IPS DF 4.7 (cell line): Measurements from ENCODE around the gene NACC1.

Experiments used
- DNase-seq: peaks from one replicate; pipeline ENCODE4 v3.0.0-alpha.2; 2013; ENCODE audit warnings: low spot score; ENCODE audit errors: extremely low read depth

NACC1 gene

GRCh38 chr19:13120817-13121216 lies 2.8 kb downstream of the NACC1 start:
- no peak for DNase-seq

DNA sequence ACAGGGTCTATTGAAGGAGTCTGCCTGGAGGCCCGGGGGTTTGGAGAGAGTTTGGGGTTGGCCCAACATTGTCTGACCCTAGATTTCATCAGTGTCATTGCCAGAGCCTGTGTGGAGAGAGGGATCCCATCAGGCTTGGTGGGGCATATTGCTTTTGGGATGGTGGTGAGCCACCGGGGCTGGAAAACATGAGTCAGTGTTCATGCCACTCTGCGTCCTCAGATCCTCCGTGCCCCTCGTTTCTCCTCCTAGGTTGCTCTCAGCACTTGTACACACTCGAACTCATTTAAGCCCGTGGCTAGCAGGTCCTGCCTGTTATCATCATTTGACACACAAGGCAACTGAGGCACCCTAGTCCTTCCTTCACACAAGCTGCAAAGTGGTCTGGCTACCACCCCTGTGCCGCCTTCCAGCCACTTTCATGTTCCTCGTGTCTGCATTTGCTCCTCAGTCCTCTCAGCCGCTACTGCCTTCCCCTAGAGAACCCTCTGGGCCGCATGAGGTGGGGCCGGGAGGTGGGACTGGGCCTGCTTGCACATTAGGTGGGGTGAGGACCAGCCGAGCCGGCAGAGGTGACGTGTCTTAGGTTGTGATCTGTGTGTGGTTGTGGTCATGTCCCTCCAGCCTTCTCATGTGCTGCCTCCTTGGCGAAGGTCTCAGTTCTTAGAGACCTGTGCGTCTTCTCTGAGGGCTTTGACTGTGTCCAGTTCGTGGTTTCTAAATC lies 3.6 kb downstream of the NACC1 start:
- no peak for DNase-seq

- DNase-seq, result no peak
Observed at GRCh38 chr19:13122275-13122878, 4.3 kb downstream of the NACC1 start.

DNA sequence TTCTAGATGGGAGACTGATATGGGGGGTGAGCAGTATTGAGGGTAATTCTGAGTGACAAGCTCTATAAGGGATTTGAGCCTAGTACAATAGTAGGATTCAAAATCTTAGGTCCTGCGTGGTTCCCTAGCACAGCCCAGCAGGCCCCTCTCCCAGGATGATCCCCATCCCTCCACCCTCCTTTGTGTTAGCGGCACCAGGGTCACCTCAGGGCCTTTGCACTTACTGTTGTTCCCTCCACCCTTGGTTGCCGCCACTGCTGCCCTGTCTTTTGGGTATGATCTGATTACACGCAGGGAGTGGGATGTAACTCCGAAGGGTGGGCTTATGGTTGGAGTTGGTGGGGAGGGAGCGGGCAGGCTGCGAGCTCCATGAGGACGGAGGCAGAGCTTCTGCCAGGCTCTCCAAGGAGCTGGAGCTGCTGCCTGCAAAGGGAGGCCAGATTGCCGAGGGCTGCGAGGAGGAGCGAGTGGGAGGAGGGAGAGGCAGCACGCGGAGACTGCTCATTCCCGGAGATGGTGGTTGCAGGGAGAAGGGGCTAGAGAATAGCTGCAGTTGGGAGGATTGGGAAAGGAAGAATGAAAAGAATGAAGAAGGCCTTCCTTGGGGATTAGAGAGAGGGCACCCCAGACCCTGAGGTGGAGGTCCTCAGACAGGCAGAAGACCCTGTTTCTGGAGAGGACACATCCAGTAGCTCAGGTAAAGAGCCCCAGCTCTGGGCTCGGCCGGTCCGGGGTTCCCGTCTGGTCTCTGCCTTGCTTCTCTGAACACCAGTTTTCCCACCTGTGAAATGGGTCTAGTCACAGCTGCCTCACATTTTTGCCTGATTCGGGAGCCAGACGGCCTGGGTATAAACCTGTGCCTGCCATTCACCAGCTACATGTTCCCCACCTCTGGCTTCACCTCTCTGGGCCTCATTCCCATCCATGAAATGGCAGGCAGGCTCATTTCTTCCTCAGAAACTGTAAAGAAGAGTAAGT lies 5.2 kb downstream of the NACC1 start:
- DNase-seq, result no peak

DNA sequence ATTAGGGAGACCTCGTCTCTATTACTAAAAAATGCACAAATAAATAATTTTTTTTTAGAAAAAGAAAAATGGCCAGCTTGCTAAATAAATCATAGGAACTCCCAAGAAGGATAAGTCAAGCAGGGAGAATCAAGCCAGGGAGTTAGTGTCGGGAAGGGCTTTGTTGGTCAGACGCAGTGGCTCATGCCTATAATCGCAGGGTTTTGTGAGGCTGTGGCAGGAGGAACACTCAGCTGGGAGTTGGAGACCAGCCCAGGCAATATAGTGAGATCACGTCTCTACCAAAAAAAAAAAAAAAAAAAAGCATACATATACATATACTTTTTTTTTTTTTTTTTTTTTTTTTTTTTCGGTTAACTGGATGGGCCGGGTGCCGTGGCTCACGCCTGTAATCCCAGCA lies 9.0 kb downstream of the NACC1 start:
- no peak for DNase-seq

GRCh38 chr19:13127811-13128575 lies 9.9 kb downstream of the NACC1 start:
- no peak for DNase-seq

DNA sequence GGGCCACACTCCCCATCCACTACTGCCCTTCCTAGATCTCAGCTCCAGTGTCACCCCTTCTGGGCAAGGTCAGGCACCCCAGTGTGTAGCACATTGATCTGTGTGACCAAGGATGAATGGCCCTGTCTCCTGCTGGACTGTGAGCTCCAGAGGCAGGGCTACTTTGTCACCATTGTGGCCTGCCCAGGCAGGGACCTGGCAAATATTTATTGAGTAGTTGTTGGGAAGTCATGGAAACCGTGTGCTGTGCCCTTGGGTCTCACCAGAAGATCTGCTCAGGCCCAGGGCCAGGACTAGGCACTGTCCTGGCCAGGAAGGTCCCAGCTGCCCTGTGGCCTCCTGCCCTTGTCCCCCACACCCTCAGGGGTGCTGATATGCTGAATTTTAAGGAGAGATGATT lies 10.5 kb downstream of the NACC1 start:
- DNase-seq, result no peak

DNA sequence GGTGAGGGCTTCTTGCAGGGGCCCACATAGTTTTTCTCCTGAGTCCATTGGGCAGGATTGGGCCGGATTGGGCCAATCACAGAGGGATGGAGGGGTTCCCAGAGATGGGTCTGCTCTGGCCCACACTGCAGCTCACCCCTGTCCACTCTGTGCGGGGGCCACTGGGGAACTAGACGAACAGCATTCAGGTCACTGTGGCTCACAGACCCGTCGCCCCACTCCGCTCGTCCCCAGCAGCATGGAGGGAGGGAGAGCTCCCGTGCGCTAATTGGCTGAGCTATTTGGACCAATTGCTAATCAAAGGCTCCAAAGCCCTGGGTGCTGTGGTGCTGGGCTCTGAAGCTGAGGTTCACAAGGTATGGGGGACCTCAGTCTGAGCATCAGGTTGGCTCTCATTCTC lies 11.3 kb downstream of the NACC1 start:
- no peak for DNase-seq

DNA sequence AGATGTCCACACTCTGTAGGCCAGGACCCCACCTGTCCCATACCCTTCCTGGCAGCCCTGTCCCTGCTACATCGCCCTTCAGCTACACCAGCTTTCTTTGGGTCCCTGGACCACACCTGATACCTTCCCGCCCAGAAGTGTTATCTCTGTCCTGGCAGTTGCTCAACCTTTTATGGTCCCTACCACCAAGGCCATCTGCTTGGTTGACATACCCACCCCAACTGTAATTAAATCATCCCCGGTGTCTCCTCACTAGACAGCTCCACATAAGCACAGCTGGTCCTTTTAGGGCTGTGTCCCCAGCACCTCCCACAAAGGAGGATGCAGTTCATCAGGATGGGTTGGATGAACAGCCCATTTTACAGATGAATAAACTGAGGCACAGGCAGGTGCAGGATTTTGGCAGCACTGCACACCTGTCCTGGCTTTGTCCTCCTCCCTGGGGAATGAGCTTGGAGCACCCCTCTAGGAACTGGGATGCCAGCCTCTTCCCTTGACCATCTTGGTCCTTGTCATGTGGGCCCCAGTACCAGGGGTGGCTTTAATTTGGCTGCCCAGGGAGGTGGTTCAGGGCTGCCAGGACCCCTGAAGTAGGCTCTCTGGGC lies 12.9 kb downstream of the NACC1 start:
- no peak for DNase-seq

- DNase-seq, result no peak
Observed at GRCh38 chr19:13132471-13133180, 14.6 kb downstream of the NACC1 start.

GRCh38 chr19:13133241-13133870 lies 15.3 kb downstream of the NACC1 start:
- no peak for DNase-seq

- DNase-seq, result no peak
Observed at GRCh38 chr19:13134626-13135025, 16.6 kb downstream of the NACC1 start.

DNA sequence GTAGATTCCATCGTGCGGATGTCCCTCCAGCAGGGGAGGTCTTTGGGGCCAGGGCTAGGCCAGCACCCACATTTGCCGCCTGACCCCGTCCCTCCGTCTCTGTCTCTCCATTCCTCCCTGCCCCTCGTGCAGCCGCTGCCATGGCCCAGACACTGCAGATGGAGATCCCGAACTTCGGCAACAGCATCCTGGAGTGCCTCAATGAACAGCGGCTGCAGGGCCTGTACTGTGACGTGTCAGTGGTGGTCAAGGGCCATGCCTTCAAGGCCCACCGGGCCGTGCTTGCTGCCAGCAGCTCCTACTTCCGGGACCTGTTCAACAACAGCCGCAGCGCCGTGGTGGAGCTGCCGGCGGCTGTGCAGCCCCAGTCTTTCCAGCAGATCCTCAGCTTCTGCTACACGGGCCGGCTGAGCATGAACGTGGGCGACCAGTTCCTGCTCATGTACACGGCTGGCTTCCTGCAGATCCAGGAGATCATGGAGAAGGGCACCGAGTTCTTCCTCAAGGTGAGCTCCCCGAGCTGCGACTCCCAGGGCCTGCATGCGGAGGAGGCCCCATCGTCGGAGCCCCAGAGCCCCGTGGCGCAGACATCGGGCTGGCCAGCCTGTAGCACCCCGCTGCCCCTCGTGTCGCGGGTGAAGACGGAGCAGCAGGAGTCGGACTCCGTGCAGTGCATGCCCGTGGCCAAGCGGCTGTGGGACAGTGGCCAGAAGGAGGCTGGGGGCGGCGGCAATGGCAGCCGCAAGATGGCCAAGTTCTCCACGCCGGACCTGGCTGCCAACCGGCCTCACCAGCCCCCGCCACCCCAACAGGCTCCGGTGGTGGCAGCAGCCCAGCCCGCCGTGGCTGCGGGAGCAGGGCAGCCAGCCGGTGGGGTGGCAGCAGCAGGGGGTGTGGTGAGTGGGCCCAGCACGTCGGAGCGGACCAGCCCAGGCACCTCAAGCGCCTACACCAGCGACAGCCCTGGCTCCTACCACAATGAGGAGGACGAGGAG lies 17.3 kb downstream of the NACC1 start:
- DNase-seq, result no peak

DNA sequence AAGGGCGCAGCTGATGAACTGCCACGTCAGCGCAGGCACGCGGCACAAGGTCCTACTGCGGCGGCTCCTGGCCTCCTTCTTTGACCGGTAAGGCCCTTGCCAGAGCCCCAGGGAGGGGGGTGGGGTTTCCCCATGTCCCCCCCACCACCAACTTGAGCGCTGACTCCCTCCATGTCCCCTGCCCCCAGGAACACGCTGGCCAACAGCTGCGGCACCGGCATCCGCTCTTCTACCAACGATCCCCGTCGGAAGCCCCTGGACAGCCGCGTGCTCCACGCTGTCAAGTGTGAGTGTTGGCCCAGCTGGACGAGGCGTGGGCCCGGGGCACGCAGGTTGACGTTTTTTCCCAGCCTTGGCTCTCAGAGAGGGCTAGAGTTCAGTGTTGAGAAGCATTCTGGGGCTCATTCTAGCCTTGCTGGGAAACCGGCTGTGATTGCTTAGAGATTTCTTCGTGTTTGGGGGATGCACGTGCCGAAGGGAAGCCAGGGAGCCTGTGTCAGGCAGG lies 19.3 kb downstream of the NACC1 start:
- DNase-seq, result no peak

DNA sequence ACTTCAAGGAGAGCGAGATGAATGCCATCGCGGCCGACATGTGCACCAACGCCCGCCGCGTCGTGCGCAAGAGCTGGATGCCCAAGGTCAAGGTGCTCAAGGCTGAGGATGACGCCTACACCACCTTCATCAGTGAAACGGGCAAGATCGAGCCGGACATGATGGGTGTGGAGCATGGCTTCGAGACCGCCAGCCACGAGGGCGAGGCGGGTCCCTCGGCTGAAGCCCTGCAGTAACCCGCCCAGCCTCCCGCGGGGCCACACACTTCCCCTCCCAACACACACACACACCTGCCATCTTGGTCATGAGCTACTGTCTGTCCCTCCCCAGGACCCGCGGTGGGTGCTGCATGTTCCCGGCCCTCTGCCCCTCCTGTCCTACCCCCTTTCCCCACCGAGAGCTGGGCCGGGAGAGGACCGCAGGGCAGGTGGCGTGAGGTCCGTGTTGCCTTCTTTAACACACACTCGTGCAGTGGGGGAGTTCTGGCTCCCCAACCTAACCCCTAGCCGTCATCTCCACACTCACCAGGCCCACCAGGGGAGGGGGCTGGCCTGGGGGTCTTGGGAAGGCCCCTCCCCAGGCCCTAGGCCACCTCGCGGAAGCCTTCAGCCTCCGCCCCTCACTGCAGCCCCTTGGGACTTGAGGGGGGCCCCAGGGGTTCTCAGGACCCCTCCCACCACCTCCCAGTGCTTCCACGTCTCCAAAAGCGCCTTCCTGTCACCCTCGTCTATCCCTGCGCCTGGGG lies 20.3 kb downstream of the NACC1 start:
- no peak for DNase-seq

DNA sequence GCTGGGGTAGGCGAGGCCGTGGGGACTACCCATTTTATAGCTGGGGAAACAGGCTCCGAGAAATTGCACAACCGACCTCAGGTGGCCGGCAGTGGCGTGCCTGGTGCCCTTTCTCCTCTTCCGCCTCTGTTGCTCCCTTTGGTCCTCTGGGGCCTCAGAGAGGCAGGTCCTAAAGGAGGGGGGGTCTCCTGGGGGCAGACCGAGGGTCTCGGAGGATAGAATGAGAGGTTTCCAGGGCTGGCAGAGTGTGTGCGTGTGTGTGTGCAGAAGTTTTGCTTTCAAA lies 20.8 kb downstream of the NACC1 start:
- DNase-seq, result no peak

- no peak for DNase-seq
Observed at GRCh38 chr19:13139633-13140311, 21.7 kb downstream of the NACC1 start.
